Measurements from ENCODE around the gene DMGDH. TPM values are rescaled to one million over a fixed set of nuclear protein-coding genes. Genes with fewer than 3 reads are reported as not detected.

The DMGDH gene
- total RNA-seq, 1 donor from 2014 or later, result 1.3 TPM

DNA sequence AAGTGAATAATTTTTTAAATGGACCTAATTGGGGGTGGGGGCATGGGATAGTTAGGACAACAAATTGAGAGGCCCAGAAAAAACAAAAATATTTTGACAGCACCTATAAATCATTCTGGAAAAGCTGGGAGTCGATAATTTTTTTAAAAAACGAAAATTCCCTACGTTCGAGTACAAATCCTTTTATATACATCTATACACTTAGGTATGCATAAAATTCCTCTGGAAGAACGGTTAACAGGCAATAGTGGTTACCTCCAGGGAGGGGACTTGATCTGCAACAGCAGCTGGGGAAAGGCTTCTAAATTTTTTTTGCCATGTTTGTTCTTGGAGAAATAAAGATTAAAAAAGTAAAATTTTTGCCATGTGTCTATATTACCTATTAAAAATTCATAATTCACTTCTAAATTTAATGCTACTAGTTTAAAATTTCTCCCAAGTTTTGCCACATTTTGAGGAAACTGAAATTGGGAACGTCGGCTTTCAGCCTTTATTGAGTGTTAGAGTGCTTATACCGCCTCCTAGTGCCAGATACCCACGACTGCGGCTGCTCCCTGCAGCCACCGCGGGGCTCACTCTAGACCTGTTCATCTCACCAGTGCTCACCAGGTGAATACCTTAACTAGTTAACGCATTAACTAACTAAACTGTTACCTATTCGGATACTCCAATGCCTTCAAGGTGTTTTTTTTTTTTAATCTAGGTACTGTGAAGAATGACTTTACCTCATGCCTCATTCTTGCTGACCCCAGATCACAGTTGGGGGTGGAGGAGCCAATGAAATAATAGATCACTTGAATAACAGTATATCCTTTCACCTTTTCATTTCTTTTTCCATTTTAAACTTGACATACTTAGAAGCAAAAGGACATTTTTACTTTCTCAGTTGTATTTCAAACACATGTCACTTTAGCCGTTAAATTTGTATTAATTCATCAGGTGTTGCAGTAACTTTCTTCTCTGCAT, 40.3 kb upstream of the DMGDH start:
- peaks cover 7% of the 10 kb centered on the region for H3K4me1 ChIP-seq
- intact Hi-C loops (cut with DNase I), result no loop called here
- no peaks in the 10 kb centered on the region for H3K36me3 ChIP-seq
- TF ChIP-seq, protein P1, sequence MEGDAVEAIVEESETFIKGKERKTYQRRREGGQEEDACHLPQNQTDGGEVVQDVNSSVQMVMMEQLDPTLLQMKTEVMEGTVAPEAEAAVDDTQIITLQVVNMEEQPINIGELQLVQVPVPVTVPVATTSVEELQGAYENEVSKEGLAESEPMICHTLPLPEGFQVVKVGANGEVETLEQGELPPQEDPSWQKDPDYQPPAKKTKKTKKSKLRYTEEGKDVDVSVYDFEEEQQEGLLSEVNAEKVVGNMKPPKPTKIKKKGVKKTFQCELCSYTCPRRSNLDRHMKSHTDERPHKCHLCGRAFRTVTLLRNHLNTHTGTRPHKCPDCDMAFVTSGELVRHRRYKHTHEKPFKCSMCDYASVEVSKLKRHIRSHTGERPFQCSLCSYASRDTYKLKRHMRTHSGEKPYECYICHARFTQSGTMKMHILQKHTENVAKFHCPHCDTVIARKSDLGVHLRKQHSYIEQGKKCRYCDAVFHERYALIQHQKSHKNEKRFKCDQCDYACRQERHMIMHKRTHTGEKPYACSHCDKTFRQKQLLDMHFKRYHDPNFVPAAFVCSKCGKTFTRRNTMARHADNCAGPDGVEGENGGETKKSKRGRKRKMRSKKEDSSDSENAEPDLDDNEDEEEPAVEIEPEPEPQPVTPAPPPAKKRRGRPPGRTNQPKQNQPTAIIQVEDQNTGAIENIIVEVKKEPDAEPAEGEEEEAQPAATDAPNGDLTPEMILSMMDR (IDR thresholded peaks at IDR 0.05), result peak; percentile 50
- H3K4me3 ChIP-seq, result no peak overlapping the region
- H3K27me3 ChIP-seq (ENCODE audit: low read depth), result peaks cover 32% of the 10 kb centered on the region
- H3K27ac ChIP-seq, result no peak overlapping the region
- H3K9me3 ChIP-seq, result no peaks in the 10 kb centered on the region
- DNase-seq, result no peak
- ATAC-seq, result peak; percentile 63

DNA sequence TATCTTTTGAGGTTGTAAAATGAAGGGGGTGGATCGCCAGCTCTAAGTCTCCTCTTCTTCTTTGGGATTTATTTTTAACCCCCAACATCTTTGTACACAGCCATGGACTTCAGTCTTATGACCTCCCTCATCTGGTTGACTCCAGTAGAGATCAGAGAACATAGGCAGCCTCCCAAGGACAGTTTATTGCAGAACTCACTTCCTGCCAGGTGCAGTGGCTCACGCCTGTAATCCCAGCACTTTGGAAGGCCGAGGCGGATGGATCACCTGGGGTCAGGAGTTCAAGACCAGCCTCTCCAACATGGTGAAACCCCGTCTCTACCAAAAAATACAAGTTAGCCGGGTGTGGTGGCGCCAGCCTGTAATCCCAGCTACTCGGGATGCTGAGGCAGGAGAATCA, 39.3 kb upstream of the DMGDH start:
- no peak overlapping the region for H3K4me3 ChIP-seq
- intact Hi-C loops (cut with DNase I), result no loop called here
- H3K36me3 ChIP-seq, result no peaks in the 10 kb centered on the region
- H3K27me3 ChIP-seq (ENCODE audit: low read depth), result peaks cover 32% of the 10 kb centered on the region
- no peak for DNase-seq
- H3K4me1 ChIP-seq, result peaks cover 7% of the 10 kb centered on the region
- H3K9me3 ChIP-seq, result no peaks in the 10 kb centered on the region
- no peak overlapping the region for H3K27ac ChIP-seq
- TF ChIP-seq, protein P1 (IDR thresholded peaks at IDR 0.05), result no peak
- no peak for ATAC-seq

DNA sequence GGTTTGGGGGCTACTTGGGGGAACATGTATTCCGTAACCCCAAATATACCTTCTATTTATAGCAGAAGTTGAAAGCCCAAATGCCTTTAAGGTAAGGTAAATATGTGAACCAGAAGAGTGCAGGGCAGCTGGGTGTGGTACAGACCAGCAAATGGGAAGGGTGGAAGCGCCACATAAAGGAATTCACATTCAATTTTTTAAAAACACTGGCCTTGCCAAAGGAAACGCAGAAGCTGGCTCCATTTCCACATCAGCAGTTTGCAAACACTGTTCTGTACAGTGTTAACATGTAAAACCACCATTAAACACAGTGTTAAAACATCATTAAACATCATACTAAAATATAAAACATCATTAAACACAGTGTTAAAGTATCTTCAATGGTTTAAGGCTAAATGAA, 38.6 kb upstream of the DMGDH start:
- H3K4me1 ChIP-seq, result peaks cover 7% of the 10 kb centered on the region
- intact Hi-C loops (cut with DNase I), result no loop called here
- no peak overlapping the region for H3K4me3 ChIP-seq
- no peak overlapping the region for H3K27ac ChIP-seq
- DNase-seq, result no peak
- H3K27me3 ChIP-seq (ENCODE audit: low read depth), result peaks cover 32% of the 10 kb centered on the region
- H3K36me3 ChIP-seq, result no peaks in the 10 kb centered on the region
- TF ChIP-seq, protein P1 (IDR thresholded peaks at IDR 0.05), result no peak
- ATAC-seq, result no peak
- H3K9me3 ChIP-seq, result no peaks in the 10 kb centered on the region

DNA sequence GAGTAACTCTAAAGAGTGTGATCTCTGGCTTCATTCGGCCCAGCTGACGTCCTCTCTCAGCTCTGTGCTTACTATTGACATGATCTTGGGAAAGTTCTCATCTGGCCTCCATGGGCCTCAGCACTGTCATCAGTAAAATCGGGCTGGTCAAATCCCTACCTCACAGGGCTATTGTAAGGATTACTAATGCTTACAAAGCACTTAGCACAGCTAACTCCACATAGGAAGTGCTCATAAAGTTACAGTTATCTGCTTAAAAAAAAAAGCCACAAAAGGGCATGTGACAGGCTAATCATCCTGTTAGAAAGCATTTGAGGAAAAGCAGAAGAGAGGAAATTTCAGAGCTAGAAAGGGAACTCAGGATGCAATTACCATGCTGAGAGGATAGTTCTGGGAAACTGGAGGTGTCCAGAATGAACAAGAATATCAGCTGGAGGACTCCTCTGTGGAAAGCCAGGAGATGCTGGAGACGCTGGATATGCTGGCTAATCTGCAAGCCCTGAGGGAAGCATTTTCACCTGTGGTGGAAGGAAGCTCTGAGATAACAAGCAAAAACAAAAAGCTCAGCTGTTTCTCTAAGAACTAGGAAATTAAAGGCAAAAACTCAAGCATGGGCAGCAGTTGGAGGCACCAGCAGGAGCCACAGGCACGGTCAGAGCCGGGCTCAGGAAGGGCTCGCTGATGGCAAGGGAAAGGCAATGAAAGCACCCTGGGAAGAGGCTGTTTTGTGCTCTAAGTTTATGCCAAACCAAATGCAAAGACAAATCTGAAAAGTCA, 37.7 kb upstream of the DMGDH start:
- H3K27ac ChIP-seq, result no peak overlapping the region
- DNase-seq (no peak), ATAC-seq (peak; percentile 45 to 49)
- TF ChIP-seq, protein P1 (IDR thresholded peaks at IDR 0.05), result no peak
- H3K4me1 ChIP-seq, result peaks cover 7% of the 10 kb centered on the region
- no peak overlapping the region for H3K4me3 ChIP-seq
- H3K27me3 ChIP-seq (ENCODE audit: low read depth), result peaks cover 24% of the 10 kb centered on the region
- no peaks in the 10 kb centered on the region for H3K36me3 ChIP-seq
- intact Hi-C loops (cut with DNase I), result no loop called here
- no peaks in the 10 kb centered on the region for H3K9me3 ChIP-seq

DNA sequence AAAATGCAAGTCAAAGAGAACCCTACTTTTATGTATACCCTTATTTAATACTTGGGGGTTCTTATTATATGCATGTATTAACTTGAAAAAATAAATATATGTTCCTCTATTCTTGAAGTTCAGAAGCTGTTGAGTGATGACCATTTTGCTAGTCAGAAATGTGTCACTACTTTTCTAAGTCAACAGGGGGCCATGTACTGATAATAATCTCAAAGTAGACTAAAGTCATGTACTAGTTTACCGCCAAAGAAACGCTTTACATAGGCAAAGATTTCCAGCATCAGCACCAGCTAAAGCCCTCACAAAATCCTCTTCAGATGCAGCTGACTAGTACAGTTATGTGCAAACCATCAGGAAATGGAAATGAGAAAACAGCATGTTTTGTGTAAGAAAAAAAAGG, 36.4 kb upstream of the DMGDH start:
- H3K27ac ChIP-seq, result no peak overlapping the region
- no peaks in the 10 kb centered on the region for H3K9me3 ChIP-seq
- H3K4me3 ChIP-seq, result no peak overlapping the region
- no peak for DNase-seq
- H3K36me3 ChIP-seq, result no peaks in the 10 kb centered on the region
- peaks cover 7% of the 10 kb centered on the region for H3K4me1 ChIP-seq
- no peak for ATAC-seq
- TF ChIP-seq, protein P1 (IDR thresholded peaks at IDR 0.05), result no peak
- H3K27me3 ChIP-seq (ENCODE audit: low read depth), result peaks cover 12% of the 10 kb centered on the region
- intact Hi-C loops (cut with DNase I), result no loop called here
